ENCODE data around the gene KIF12.

- TF ChIP-seq CTCF (conservative IDR thresholded peaks at IDR 0.05) = no peak
- no peak for TF ChIP-seq ZFX (IDR thresholded peaks at IDR 0.05)
These were observed 51.4 kb downstream of the KIF12 start for GRCh38 chr9:114047717-114048116.
